Adipocyte (in vitro differentiated cells): Measurements from ENCODE around the gene MINPP1.
"Not testable (repeated sequence)": the region's sequence is repeated elsewhere in the genome, so short reads cannot be mapped to it uniquely, and the experiment has no call there.

Experiments used
- DNase-seq: peaks from one replicate; pipeline ENCODE4 v3.0.0-alpha.2; 2015; ENCODE audit warnings: low read depth
- H3K27me3 ChIP-seq: replicated peaks from 2 replicates; pipeline ENCODE4 v1.7.0; 2013; ENCODE audit warnings: mild to moderate bottlenecking, low read length, moderate library complexity; ENCODE audit not compliant: control insufficient read depth, insufficient read depth
- H3K36me3 ChIP-seq: 2 replicates; pipeline ENCODE4 v1.7.0; 2013; ENCODE audit warnings: low read length, mild to moderate bottlenecking, moderate library complexity; ENCODE audit not compliant: control insufficient read depth, insufficient read depth, severe bottlenecking
- H3K4me1 ChIP-seq: 2 replicates; pipeline ENCODE4 v1.7.0; 2013; ENCODE audit warnings: mild to moderate bottlenecking, low read length, moderate library complexity; ENCODE audit not compliant: control insufficient read depth, insufficient read depth
- H3K4me3 ChIP-seq: 2 replicates; pipeline ENCODE4 v1.7.0; 2013; ENCODE audit warnings: mild to moderate bottlenecking, low read length, moderate library complexity
- H3K9ac ChIP-seq: 2 replicates; pipeline ENCODE4 v1.7.0; 2013; ENCODE audit warnings: mild to moderate bottlenecking, low read length, moderate library complexity
- H3K9me3 ChIP-seq: 2 replicates; pipeline ENCODE4 v1.7.0; 2013; ENCODE audit warnings: mild to moderate bottlenecking, low read length, moderate library complexity; ENCODE audit not compliant: control insufficient read depth

MINPP1 gene

GRCh38 chr10:87504640-87505365 lies at the start of gene MINPP1:
Gene MINPP1, plus strand, starts transcription at chr10:87504893. Its CDS starts 23 bp downstream, at chr10:87504916.
- no peaks in the 10 kb centered on the region for H3K9me3 ChIP-seq
- DNase-seq: peak; percentile 94
- H3K4me1 ChIP-seq: peaks cover 21% of the 10 kb centered on the region
- H3K36me3 ChIP-seq: no peaks in the 10 kb centered on the region
- H3K9ac ChIP-seq: peak within 1 kb of the TSS; percentile 94
- no peaks in the 10 kb centered on the region for H3K27me3 ChIP-seq
- peak within 1 kb of the TSS; percentile 98 for H3K4me3 ChIP-seq

- not testable (repeated sequence) for DNase-seq, H3K4me1 ChIP-seq, H3K9me3 ChIP-seq, H3K4me3 ChIP-seq, H3K27me3 ChIP-seq, H3K36me3 ChIP-seq, H3K9ac ChIP-seq
These were observed 48.0 kb upstream of the MINPP1 start for GRCh38 chr10:87456586-87457220.

DNA sequence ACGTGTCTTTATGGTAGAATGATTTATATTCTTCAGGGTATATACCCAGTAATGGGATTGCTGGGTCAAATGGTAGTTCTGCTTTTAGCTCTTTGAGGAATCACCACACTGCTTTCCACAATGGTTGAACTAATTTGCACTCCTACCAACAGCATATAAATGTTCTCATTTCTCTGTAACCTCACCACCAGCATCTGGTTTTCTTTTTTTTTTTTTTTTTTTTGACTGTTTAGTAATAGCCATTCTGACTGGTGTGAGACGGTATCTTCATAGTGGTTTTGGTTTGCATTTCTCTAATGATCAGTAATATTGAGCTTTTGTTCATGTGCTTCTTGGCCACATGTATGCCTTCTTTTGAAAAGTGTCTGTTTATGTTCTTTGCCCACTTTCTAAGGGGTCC lies 42.9 kb upstream of the MINPP1 start:
- H3K27me3 ChIP-seq, H3K9me3 ChIP-seq, H3K36me3 ChIP-seq, DNase-seq, H3K4me1 ChIP-seq, H3K9ac ChIP-seq, H3K4me3 ChIP-seq: not testable (repeated sequence)

DNA sequence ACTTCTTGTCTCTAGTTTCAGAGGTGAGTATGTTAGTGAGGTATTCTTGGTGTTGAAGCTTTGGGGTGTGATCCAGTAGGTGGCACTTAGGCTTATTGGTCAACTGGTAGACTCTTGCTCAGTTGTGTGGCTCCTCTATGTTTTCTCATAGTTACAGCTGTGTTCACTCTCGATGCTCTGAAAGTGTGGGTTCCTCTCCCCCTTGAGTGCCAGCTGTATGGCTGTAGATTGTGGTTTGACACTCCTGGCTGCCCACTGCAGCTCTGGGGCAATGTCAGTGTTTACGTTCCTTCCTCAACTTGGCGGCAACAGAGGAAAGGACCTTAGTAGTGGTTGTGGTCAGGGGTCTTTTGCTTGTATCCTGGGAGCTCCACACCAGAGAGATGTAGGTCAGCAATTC lies 37.8 kb upstream of the MINPP1 start:
- not testable (repeated sequence) for H3K4me1 ChIP-seq, H3K27me3 ChIP-seq, H3K9ac ChIP-seq, DNase-seq, H3K36me3 ChIP-seq, H3K4me3 ChIP-seq, H3K9me3 ChIP-seq

DNA sequence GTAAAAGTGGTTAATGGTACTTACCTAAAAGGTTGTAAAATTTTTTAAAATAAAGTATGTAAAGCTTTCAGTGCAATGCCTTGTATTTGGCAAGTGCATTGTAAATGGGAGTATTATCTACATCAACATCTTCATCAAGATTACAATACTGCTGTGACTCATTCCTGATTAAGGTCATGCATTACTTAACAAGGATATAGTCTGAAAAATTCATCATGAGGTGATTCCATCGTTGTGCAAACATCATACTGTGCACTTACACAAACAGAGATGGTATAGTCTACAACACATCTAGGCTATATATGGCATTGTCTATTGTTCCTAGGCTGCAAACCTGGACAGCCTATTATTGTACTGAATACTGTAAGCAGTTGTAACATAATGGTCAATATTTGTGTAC lies 16.0 kb upstream of the MINPP1 start:
- not testable (repeated sequence) for DNase-seq, H3K4me3 ChIP-seq, H3K4me1 ChIP-seq, H3K9ac ChIP-seq, H3K36me3 ChIP-seq, H3K27me3 ChIP-seq, H3K9me3 ChIP-seq

DNA sequence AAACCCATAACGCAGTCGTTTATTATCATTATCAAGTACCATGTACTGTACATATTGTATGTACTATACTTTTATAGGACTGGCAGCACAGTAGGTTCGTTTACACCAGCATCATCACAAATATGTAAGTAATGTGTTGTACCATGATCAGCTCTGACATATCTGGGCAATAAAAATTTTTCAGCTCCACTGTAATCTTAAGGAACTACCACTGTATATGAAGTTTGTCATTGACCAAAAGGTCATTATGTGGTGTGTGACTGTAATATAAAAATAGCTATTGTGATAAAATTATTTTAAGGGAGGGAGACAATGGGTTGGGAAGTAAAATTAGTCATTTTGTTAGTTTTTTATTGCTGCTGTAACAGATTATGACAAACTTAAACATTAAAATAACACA lies 14.4 kb upstream of the MINPP1 start:
- not testable (repeated sequence) for H3K9me3 ChIP-seq, H3K4me3 ChIP-seq, H3K9ac ChIP-seq, DNase-seq, H3K4me1 ChIP-seq, H3K36me3 ChIP-seq, H3K27me3 ChIP-seq

DNA sequence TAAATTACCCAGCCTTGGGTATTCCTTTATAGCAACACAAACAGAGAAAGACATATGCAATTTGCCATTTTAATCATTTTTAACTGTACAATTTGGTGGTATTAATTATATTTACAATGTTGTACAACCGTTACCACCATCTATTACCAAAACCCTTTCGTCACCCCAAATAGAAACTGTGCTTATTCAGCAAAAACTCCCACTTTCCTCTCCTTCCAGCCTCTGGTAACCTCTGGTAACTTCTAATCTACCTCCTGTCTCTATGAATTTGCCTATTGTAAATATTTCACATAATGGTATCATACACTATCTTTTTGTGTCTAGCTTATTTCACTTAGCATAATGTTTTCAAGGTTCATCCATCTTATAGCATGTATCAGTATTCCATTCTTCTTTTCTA lies 12.2 kb upstream of the MINPP1 start:
- not testable (repeated sequence) for H3K4me1 ChIP-seq, H3K9me3 ChIP-seq, H3K27me3 ChIP-seq, H3K9ac ChIP-seq, DNase-seq, H3K36me3 ChIP-seq, H3K4me3 ChIP-seq

GRCh38 chr10:87495446-87495845 lies 9.2 kb upstream of the MINPP1 start:
- not testable (repeated sequence) for H3K9ac ChIP-seq, H3K4me1 ChIP-seq, H3K27me3 ChIP-seq, DNase-seq, H3K9me3 ChIP-seq, H3K4me3 ChIP-seq, H3K36me3 ChIP-seq

GRCh38 chr10:87497386-87497785 lies 7.3 kb upstream of the MINPP1 start:
- H3K36me3 ChIP-seq, H3K9me3 ChIP-seq, H3K9ac ChIP-seq, H3K4me1 ChIP-seq, H3K4me3 ChIP-seq, H3K27me3 ChIP-seq, DNase-seq: not testable (repeated sequence)

DNA sequence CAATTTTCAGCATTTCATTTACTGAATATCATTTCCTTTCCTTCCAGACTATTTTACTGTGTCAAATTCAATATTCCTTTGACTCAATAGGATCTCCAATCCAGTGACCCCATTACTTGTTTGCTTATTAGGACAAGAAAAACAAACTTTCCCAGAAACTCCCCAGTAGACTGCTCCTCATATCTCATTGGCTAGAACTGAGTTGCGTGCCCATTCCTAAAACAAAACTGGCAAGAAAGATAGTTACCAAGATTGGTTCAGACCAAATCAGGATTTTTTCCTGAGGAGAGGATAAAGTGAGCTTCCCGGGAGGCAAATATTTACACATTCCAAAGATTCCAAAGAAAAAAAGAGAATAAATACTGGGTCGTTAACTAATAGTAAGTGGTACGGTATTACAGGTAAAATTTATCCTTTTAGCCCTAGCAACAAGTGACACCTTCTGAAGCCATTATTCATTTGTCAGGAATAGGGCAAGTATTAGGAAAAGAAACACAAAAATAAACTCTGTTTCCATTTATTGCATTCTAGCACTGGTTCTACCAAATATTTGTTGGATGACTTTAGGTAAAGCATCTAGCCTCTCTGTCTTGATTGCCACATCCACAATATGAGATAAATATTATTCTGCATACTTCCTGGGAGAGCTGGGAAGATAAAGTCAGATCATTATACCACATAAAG lies 6.4 kb upstream of the MINPP1 start:
- DNase-seq: peak; percentile 25
- not testable (repeated sequence) for H3K27me3 ChIP-seq, H3K4me3 ChIP-seq, H3K9me3 ChIP-seq, H3K9ac ChIP-seq, H3K4me1 ChIP-seq, H3K36me3 ChIP-seq

DNA sequence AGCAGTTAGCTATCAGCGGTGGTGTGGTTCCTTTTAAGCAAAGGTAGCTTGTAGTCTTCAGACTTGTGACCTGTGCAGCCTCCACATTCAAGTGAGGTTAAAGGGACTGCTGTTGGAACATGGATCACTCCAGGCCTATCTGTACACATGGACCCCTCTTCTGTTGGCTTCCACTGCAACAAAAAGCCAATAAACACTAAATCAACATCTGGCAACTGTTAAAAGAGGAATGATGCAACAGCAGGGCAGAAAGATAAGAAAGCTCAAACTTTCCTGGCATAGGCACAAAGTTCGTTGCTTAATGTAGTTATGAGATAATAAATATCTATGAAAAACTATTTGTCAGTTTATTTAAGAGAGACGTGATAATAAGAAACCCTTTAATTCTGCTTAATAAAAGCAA lies 4.0 kb upstream of the MINPP1 start:
- H3K4me3 ChIP-seq: no peak overlapping the region

More for the DNA sequence above, 4.0 kb upstream of the MINPP1 start:
- peak; percentile 5 for DNase-seq
- no peaks in the 10 kb centered on the region for H3K36me3 ChIP-seq
- H3K9me3 ChIP-seq: no peaks in the 10 kb centered on the region
- H3K27me3 ChIP-seq: no peaks in the 10 kb centered on the region
- no peak overlapping the region for H3K9ac ChIP-seq
- peaks cover 8% of the 10 kb centered on the region for H3K4me1 ChIP-seq
